OCI-LY3 (cell line): ENCODE results near the gene KRTAP10-4.
"Not testable (repeated sequence)": the region's sequence is repeated elsewhere in the genome, so short reads cannot be mapped to it uniquely, and the experiment has no call there.

ENCODE experiments used
- H2AFZ ChIP-seq: fragments of 200-600, 300-600 bp; shearing (Covaris generic); 2 replicates; pipeline ENCODE4 v1.6.0; 2014; ENCODE audit warnings: antibody characterized with exemption, low read depth, low read length
- H3K27ac ChIP-seq: fragments of 200-600, 300-600 bp; sonication (generic); 2 replicates; pipeline ENCODE4 v1.5.1; 2014; ENCODE audit warnings: mild to moderate bottlenecking, low read length, moderate library complexity, mixed read lengths
- H3K27me3 ChIP-seq: fragments of 200-600, 300-600 bp; sonication (generic); 2 replicates; pipeline ENCODE4 v1.6.1; 2014; ENCODE audit warnings: low read depth, low read length, mixed read lengths
- H3K36me3 ChIP-seq: fragments of 200-600, 300-600 bp; sonication (generic); replicated peaks from 2 replicates; pipeline ENCODE3; 2014; ENCODE audit warnings: low read depth, low read length, mixed read lengths
- H3K4me1 ChIP-seq: fragments of 300-600, 200-600 bp; sonication (generic); 2 replicates; pipeline ENCODE4 v1.6.1; 2014; ENCODE audit warnings: low read length, mixed read lengths
- H3K4me2 ChIP-seq: fragments of 200-600, 300-600 bp; sonication (generic); 2 replicates; pipeline ENCODE4 v1.6.1; 2014; ENCODE audit warnings: low read length, mixed read lengths
- H3K4me3 ChIP-seq: fragments of 300-600, 200-600 bp; sonication (generic); 2 replicates; pipeline ENCODE4 v1.5.1; 2014; ENCODE audit warnings: antibody characterized with exemption, mild to moderate bottlenecking, low read length, moderate library complexity
- H3K79me2 ChIP-seq: fragments of 300-600, 200-600 bp; shearing (Covaris generic); 2 replicates; pipeline ENCODE4 v1.6.1; 2014; ENCODE audit warnings: mild to moderate bottlenecking, low read length, mixed read lengths
- H3K9ac ChIP-seq: fragments of 300-600, 200-600 bp; shearing (Covaris generic); 2 replicates; pipeline ENCODE4 v1.6.0; 2014; ENCODE audit warnings: mild to moderate bottlenecking, low read length, moderate library complexity
- H3K9me3 ChIP-seq: fragments of 200-600, 300-600 bp; shearing (Covaris generic); 2 replicates; pipeline ENCODE4 v1.6.1; 2014; ENCODE audit warnings: low read length, mixed read lengths; ENCODE audit not compliant: insufficient read depth
- H4K20me1 ChIP-seq: fragments of 200-600, 300-600 bp; sonication (generic); 2 replicates; pipeline ENCODE4 v1.6.1; 2016; ENCODE audit warnings: low read length, mixed read lengths; ENCODE audit not compliant: insufficient read depth
- CTCF ChIP-seq: fragments of 200-600, 300-600 bp; sonication (generic); IDR thresholded peaks from 2 replicates; pipeline ENCODE4 v1.5.1; 2014; ENCODE audit warnings: antibody characterized with exemption, low read length, low read depth
- EZH2phosphoT487 ChIP-seq: fragments of 200-600 bp; shearing (Covaris generic); IDR thresholded peaks from 2 replicates; pipeline ENCODE4 v1.6.1; 2018; ENCODE audit warnings: antibody characterized with exemption, mixed run types, low read depth

Gene KRTAP10-4

GRCh38 chr21:44606495-44606894 lies 33.0 kb downstream of the KRTAP10-4 start:
- Histone ChIP-seq H3K36me3 (no peaks in the 10 kb centered on the region), H3K27me3 (no peaks in the 10 kb centered on the region; the same call in 1 of the 2 replicates), H2AFZ (no peak overlapping the region), H4K20me1 (no peaks in the 10 kb centered on the region), H3K4me3 (no peak overlapping the region), H3K9ac (no peak overlapping the region), H3K4me2 (no peak overlapping the region), H3K27ac (no peak overlapping the region), H3K4me1 (no peaks in the 10 kb centered on the region), H3K79me2 (no peaks in the 10 kb centered on the region), H3K9me3 (no peaks in the 10 kb centered on the region)
- no peak for TF ChIP-seq CTCF
- TF ChIP-seq EZH2phosphoT487 = no peak

- Histone ChIP-seq H3K27ac (no peak overlapping the region), H2AFZ (no peak overlapping the region), H4K20me1 (no peaks in the 10 kb centered on the region), H3K9me3 (no peaks in the 10 kb centered on the region), H3K27me3 (no peaks in the 10 kb centered on the region; the same call in 1 of the 2 replicates), H3K4me3 (no peak overlapping the region), H3K79me2 (no peaks in the 10 kb centered on the region), H3K4me1 (no peaks in the 10 kb centered on the region), H3K9ac (no peak overlapping the region), H3K36me3 (no peaks in the 10 kb centered on the region), H3K4me2 (no peak overlapping the region)
- TF ChIP-seq CTCF = no peak
- TF ChIP-seq EZH2phosphoT487 = no peak
Measured at GRCh38 chr21:44609193-44609592, 35.7 kb downstream of the KRTAP10-4 start.

- not testable (repeated sequence) for H3K4me1 ChIP-seq, H3K4me3 ChIP-seq, H3K9ac ChIP-seq, H3K36me3 ChIP-seq, H3K4me2 ChIP-seq, H2AFZ ChIP-seq, H3K9me3 ChIP-seq, H4K20me1 ChIP-seq, H3K27me3 ChIP-seq, H3K27ac ChIP-seq, H3K79me2 ChIP-seq
Measured at GRCh38 chr21:44610157-44610843, 36.8 kb downstream of the KRTAP10-4 start.

- H3K4me1 ChIP-seq = no peaks in the 10 kb centered on the region
- H3K9me3 ChIP-seq = no peaks in the 10 kb centered on the region
- H3K9ac ChIP-seq = no peak overlapping the region
- H3K27me3 ChIP-seq = no peaks in the 10 kb centered on the region; the same call in 1 of the 2 replicates
- no peaks in the 10 kb centered on the region for H3K79me2 ChIP-seq
- H3K4me2 ChIP-seq = no peak overlapping the region
- no peak overlapping the region for H2AFZ ChIP-seq
- H3K4me3 ChIP-seq = no peak overlapping the region
- no peak overlapping the region for H3K27ac ChIP-seq
- no peak for TF ChIP-seq CTCF
- TF ChIP-seq EZH2phosphoT487 = no peak
- H3K36me3 ChIP-seq = no peaks in the 10 kb centered on the region
- H4K20me1 ChIP-seq = no peaks in the 10 kb centered on the region
Measured at GRCh38 chr21:44611551-44611950, 38.0 kb downstream of the KRTAP10-4 start.
